K562 (cell line): ENCODE data around the gene STX1A. TPM values are rescaled to one million over a fixed set of nuclear protein-coding genes. Genes with fewer than 3 reads are reported as not detected.

Experiments used
- CBX8 ChIP-seq: fragments of 200-600 bp; sonication (generic); IDR thresholded peaks from 2 replicates; pipeline ENCODE4 v1.6.1; 2012; ENCODE audit warnings: borderline replicate concordance, mixed run types, low read depth, mild to moderate bottlenecking, moderate library complexity, mixed read lengths, low read length, control low read depth, inconsistent platforms; ENCODE audit not compliant: poor library complexity, severe bottlenecking; ENCODE audit errors: extremely low read depth
- DNMT1 ChIP-seq: fragments of 450-650 bp; IDR thresholded peaks from 2 replicates; pipeline ENCODE4 v1.6.1; 2016; ENCODE audit warnings: antibody characterized with exemption, mild to moderate bottlenecking
- FOXJ2 ChIP-seq: fragments of 200-800 bp; sonication (Bioruptor generic); IDR thresholded peaks from 2 replicates; pipeline ENCODE4 v1.6.1; 2016; ENCODE audit warnings: missing genetic modification characterization, missing compliant biosample characterization
- GABPB1 ChIP-seq: sonication (generic); formaldehyde crosslinking; IDR thresholded peaks from 2 replicates; pipeline ENCODE4 v1.8.0; 2022; ENCODE audit warnings: mild to moderate bottlenecking, missing genetic modification reagents
- GTF2A2 ChIP-seq: IDR thresholded peaks from 2 replicates; pipeline ENCODE4 v1.6.1; 2016; ENCODE audit warnings: mild to moderate bottlenecking, missing genetic modification characterization, missing compliant biosample characterization
- HIVEP1 ChIP-seq: fragments of 250-450 bp; sonication (Bioruptor Pico); IDR thresholded peaks from 2 replicates; pipeline ENCODE4 v1.4.0; 2020; ENCODE audit warnings: mild to moderate bottlenecking
- HMG20A ChIP-seq: fragments of 450-650 bp; formaldehyde crosslinking; conservative IDR thresholded peaks from 2 replicates; pipeline ENCODE4 v1.4.0; 2020; ENCODE audit warnings: mild to moderate bottlenecking, mixed read lengths
- PHF8 ChIP-seq: fragments of 200-600 bp; sonication (generic); IDR thresholded peaks from 2 replicates; pipeline ENCODE4 v1.6.1; 2012; ENCODE audit warnings: mixed run types, mild to moderate bottlenecking, inconsistent platforms, low read length, moderate library complexity, borderline replicate concordance
- PRPF4 ChIP-seq: fragments of 200-400 bp; formaldehyde crosslinking; IDR thresholded peaks from one replicate; pipeline ENCODE4 v1.6.1; 2017; ENCODE audit warnings: low read length, low read depth, mild to moderate bottlenecking; ENCODE audit not compliant: insufficient read depth, poor library complexity, severe bottlenecking
- SMARCC2 ChIP-seq: fragments of 450-650 bp; IDR thresholded peaks from 2 replicates; pipeline ENCODE4 v1.6.1; 2017; ENCODE audit warnings: antibody characterized with exemption, moderate library complexity, mild to moderate bottlenecking, low read depth
- STAG1 ChIP-seq: sonication (generic); formaldehyde crosslinking; IDR thresholded peaks from 2 replicates; pipeline ENCODE4 v1.5.0; 2020; ENCODE audit warnings: missing genetic modification reagents, borderline replicate concordance
- TGIF2 ChIP-seq: sonication (generic); formaldehyde crosslinking; IDR thresholded peaks from 2 replicates; pipeline ENCODE4 v1.8.1; 2022; ENCODE audit warnings: mild to moderate bottlenecking, missing genetic modification reagents, moderate library complexity
- XRCC4 ChIP-seq: IDR thresholded peaks from one replicate; pipeline ENCODE4 v1.6.1; 2011; ENCODE audit not compliant: insufficient read depth, insufficient read length; ENCODE audit errors: extremely low read depth
- ZNF584 ChIP-seq: fragments of 200-800 bp; sonication (Bioruptor generic); IDR thresholded peaks from 2 replicates; pipeline ENCODE4 v1.6.1; 2016; ENCODE audit warnings: low read depth, mild to moderate bottlenecking, missing genetic modification characterization, missing compliant biosample characterization
- ZNF668 ChIP-seq: fragments of 250-450 bp; sonication (Bioruptor Pico); IDR thresholded peaks from 2 replicates; pipeline ENCODE4 v1.8.0; 2022; ENCODE audit warnings: mild to moderate bottlenecking, inconsistent platforms
- polyA plus RNA-seq, 8 experiments: library from polyadenylated mRNA; depleted of rRNA in 4 of 8; stranded (reverse) in 5 of 8; unstranded in 3 of 8; fragments of >200 nt; fragmentation: Nextera tagmentation in 2 of 8; fragmentation: Illumina TruSeq in 1 of 8; extraction: Ambion mirVana in 2 of 8; extraction: Trizol in 1 of 8; gene quantifications; 2 replicates each; pipeline versions ENCODE4 v1.2.1 to v1.2.3, GENCODE V29; 2011 to 2014; ENCODE audit warnings: inconsistent platforms in 1 of 8, missing spikeins in 1 of 8
- total RNA-seq, 7 experiments: library from RNA; depleted of rRNA in 6 of 7; stranded (reverse); fragments of >200 nt in 6 of 7; fragmentation: Illumina TruSeq in 2 of 7; extraction: Trizol in 2 of 7; gene quantifications; 2 replicates each; pipeline versions ENCODE4 v1.2.1 to v1.2.3, GENCODE V29; 2011 to 2021; ENCODE audit warnings: low replicate concordance in 1 of 7
- TF ChIP-seq, protein P1 (sequence below), 2 experiments: fragments of 250-450 bp in 1 of 2; fragments of 450-650 bp in 1 of 2; sonication (Bioruptor Pico) in 1 of 2; IDR thresholded peaks; 2 replicates each; pipeline versions ENCODE4 v1.6.1 to v1.8.0; 2016 to 2021; ENCODE audit warnings: mild to moderate bottlenecking in 2 of 2, moderate library complexity in 2 of 2, missing compliant biosample characterization in 1 of 2, missing genetic modification characterization in 1 of 2
- TF ChIP-seq, protein P2 (sequence below): IDR thresholded peaks from 2 replicates; pipeline ENCODE4 v1.6.1; 2011; ENCODE audit not compliant: insufficient read length; ENCODE audit errors: extremely low read depth
- TF ChIP-seq, protein P3 (sequence below): sonication (generic); formaldehyde crosslinking; IDR thresholded peaks from 2 replicates; pipeline ENCODE4 v1.8.0; 2023; ENCODE audit warnings: mild to moderate bottlenecking, missing genetic modification reagents
- TF ChIP-seq, protein P4 (sequence below): fragments of 250-450 bp; sonication (Bioruptor Pico); IDR thresholded peaks from 2 replicates; pipeline ENCODE4 v1.5.0; 2021; ENCODE audit warnings: mild to moderate bottlenecking, borderline replicate concordance

The STX1A gene
- total and polyA plus RNA-seq, 9 of the 15 experiments (the other 6 are each of a cell fraction or from before 2014, with no cell fraction given), result 0.04 to 15.1 (median 6.3) TPM

DNA sequence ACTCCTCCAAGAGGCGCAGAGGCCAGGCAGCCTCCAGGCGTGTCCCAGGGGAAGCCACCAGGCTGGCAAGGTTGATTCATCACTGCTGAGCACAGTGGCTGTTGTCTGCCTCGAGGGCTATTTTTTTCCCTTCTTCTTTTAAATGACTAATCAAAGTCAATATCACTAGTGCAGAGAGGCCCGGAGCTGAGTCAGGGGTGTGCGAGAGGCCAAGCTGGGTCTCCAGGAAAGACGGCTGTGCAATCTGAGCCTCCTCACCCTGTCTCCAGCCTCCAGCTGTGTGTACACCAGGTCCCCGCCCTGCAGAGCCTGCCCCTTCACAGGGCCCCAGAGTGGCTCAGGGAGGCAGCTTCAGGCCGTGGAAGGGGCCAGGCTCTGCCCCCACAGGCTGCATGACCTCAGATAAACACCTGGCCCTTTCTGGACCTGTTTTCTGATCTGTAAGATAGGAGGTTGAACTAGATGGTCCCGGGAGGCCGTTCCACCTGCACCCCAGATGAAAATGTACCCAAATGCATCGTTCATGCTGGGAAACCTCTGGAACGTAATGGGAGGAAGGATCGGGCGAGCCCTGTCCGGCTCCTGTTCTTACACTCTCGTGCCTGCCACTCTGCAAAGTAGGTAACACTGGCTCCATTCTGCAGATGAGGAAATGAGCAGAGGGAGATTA is 3.7 kb downstream of the STX1A start (continued):
- TF ChIP-seq DNMT1, result no peak
- TF ChIP-seq ZNF584, result peak; percentile 56; the same call in 1 of the 2 replicates
- TF ChIP-seq HIVEP1 (CRISPR knock-in tag), result 0 out of 2 replicates have a peak, but pooled peaks have one; percentile 45
- no peak for TF ChIP-seq PRPF4
- TF ChIP-seq TGIF2 (CRISPR knock-in tag), result no peak
- TF ChIP-seq SMARCC2, result peak; percentile 87
- TF ChIP-seq, protein P1, sequence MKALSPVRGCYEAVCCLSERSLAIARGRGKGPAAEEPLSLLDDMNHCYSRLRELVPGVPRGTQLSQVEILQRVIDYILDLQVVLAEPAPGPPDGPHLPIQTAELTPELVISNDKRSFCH (CRISPR knock-in tag; IDR thresholded peaks at IDR 0.05), result no peak
- TF ChIP-seq, protein P1 (tag; IDR thresholded peaks at IDR 0.05), result peak; percentile 19; the same call in 1 of the 2 replicates
- TF ChIP-seq STAG1 (CRISPR knock-in tag), result no peak
- TF ChIP-seq ZNF668 (CRISPR knock-in tag), result no peak
- no peak for TF ChIP-seq HMG20A (CRISPR knock-in tag)
- TF ChIP-seq CBX8, result no peak
- TF ChIP-seq XRCC4, result no peak
- no peak for TF ChIP-seq PHF8
- peak; percentile 51; the same call in 1 of the 2 replicates for TF ChIP-seq FOXJ2
- TF ChIP-seq, protein P2, sequence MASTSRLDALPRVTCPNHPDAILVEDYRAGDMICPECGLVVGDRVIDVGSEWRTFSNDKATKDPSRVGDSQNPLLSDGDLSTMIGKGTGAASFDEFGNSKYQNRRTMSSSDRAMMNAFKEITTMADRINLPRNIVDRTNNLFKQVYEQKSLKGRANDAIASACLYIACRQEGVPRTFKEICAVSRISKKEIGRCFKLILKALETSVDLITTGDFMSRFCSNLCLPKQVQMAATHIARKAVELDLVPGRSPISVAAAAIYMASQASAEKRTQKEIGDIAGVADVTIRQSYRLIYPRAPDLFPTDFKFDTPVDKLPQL, result no peak
- no peak for TF ChIP-seq GTF2A2
- TF ChIP-seq, protein P3, sequence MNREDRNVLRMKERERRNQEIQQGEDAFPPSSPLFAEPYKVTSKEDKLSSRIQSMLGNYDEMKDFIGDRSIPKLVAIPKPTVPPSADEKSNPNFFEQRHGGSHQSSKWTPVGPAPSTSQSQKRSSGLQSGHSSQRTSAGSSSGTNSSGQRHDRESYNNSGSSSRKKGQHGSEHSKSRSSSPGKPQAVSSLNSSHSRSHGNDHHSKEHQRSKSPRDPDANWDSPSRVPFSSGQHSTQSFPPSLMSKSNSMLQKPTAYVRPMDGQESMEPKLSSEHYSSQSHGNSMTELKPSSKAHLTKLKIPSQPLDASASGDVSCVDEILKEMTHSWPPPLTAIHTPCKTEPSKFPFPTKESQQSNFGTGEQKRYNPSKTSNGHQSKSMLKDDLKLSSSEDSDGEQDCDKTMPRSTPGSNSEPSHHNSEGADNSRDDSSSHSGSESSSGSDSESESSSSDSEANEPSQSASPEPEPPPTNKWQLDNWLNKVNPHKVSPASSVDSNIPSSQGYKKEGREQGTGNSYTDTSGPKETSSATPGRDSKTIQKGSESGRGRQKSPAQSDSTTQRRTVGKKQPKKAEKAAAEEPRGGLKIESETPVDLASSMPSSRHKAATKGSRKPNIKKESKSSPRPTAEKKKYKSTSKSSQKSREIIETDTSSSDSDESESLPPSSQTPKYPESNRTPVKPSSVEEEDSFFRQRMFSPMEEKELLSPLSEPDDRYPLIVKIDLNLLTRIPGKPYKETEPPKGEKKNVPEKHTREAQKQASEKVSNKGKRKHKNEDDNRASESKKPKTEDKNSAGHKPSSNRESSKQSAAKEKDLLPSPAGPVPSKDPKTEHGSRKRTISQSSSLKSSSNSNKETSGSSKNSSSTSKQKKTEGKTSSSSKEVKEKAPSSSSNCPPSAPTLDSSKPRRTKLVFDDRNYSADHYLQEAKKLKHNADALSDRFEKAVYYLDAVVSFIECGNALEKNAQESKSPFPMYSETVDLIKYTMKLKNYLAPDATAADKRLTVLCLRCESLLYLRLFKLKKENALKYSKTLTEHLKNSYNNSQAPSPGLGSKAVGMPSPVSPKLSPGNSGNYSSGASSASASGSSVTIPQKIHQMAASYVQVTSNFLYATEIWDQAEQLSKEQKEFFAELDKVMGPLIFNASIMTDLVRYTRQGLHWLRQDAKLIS (CRISPR knock-in tag), result 0 out of 2 replicates have a peak, but pooled peaks have one; percentile 10
- TF ChIP-seq, protein P4, sequence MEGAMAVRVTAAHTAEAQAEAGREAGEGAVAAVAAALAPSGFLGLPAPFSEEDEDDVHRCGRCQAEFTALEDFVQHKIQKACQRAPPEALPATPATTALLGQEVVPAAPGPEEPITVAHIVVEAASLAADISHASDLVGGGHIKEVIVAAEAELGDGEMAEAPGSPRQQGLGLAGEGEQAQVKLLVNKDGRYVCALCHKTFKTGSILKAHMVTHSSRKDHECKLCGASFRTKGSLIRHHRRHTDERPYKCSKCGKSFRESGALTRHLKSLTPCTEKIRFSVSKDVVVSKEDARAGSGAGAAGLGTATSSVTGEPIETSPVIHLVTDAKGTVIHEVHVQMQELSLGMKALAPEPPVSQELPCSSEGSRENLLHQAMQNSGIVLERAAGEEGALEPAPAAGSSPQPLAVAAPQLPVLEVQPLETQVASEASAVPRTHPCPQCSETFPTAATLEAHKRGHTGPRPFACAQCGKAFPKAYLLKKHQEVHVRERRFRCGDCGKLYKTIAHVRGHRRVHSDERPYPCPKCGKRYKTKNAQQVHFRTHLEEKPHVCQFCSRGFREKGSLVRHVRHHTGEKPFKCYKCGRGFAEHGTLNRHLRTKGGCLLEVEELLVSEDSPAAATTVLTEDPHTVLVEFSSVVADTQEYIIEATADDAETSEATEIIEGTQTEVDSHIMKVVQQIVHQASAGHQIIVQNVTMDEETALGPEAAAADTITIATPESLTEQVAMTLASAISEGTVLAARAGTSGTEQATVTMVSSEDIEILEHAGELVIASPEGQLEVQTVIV (CRISPR knock-in tag), result no peak
- TF ChIP-seq GABPB1 (CRISPR knock-in tag), result no peak
